Lower leg skin (tissue), 4 donors: ENCODE measurements around the gene NCAM1. TPM values are rescaled to one million over a fixed set of nuclear protein-coding genes. Genes with fewer than 3 reads are reported as not detected.
"Not testable (repeated sequence)": the region's sequence is repeated elsewhere in the genome, so short reads cannot be mapped to it uniquely, and the experiment has no call there.

Experiments used
- DNase-seq, 2 donors: peaks; one replicate each; pipeline ENCODE4 v3.0.0-alpha.2; 2019; ENCODE audit warnings: low spot score in 2 of 2
- H3K4me3 ChIP-seq: fragments of 200-600 bp; sonication (generic); 2 replicates; pipeline ENCODE4 v1.5.1; 2017; ENCODE audit warnings: mild to moderate bottlenecking, low read depth; ENCODE audit not compliant: poor library complexity, severe bottlenecking
- POLR2A ChIP-seq, 2 donors: fragments of 450-650 bp; IDR thresholded peaks; one replicate each; pipeline ENCODE4 v1.6.1; 2016 to 2017; ENCODE audit warnings: antibody characterized with exemption in 2 of 2, mild to moderate bottlenecking in 1 of 2, moderate library complexity in 1 of 2
- WGBS, 2 donors: methylation state at CpG; one replicate each; pipeline ENCODE4 v1.1.5; 2018; 5-methylcytosine and 5-hydroxymethylcytosine counted together
- intact Hi-C: fragments of 100-400 bp; cut with DNase I; formaldehyde crosslinking; loops from one replicate; pipeline ENCODE4 v1.15.0; 2023; ENCODE audit warnings: low total_unique reads
- total RNA-seq, 4 donors: library from RNA; depleted of rRNA; stranded (reverse); fragments of >200 nt; gene quantifications; one replicate each; pipeline ENCODE4 v1.1.0, GENCODE V29; 2016
- TF ChIP-seq, protein P1 (sequence below), 3 donors: fragments of 450-650 bp; IDR thresholded peaks; one replicate each; pipeline ENCODE4 v1.5.1; 2016; ENCODE audit warnings: antibody characterized with exemption in 3 of 3, mild to moderate bottlenecking in 3 of 3, moderate library complexity in 2 of 3

Gene NCAM1
- total RNA-seq: 1 to 10 TPM; 1.7 to 7.1 (median 3.8) TPM

DNA sequence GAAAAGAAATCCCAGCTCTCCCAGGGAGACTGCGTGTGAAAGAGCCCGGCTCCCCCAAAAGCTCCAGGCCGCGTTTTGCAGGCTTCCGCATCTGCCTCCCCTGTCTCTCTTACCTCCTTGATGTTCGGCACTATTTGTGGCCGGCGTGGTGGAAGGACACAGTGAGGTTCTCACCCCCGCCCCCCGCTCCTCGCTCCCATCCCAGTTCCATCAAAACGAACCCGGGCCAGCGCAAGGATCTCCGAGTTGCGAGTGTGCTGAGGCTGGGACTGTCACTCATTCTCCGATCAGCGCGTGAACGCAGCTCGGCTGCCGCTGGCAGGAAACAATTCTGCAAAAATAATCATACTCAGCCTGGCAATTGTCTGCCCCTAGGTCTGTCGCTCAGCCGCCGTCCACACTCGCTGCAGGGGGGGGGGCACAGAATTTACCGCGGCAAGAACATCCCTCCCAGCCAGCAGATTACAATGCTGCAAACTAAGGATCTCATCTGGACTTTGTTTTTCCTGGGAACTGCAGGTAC, at the start of gene NCAM1:
Gene NCAM1, plus strand, starts transcription at position 275 of the 523 bp plus-strand sequence.
- WGBS, 2 donors: 1% methylated on average over 27 to 28 of the region's 28 CpGs
- TF ChIP-seq, protein P1, sequence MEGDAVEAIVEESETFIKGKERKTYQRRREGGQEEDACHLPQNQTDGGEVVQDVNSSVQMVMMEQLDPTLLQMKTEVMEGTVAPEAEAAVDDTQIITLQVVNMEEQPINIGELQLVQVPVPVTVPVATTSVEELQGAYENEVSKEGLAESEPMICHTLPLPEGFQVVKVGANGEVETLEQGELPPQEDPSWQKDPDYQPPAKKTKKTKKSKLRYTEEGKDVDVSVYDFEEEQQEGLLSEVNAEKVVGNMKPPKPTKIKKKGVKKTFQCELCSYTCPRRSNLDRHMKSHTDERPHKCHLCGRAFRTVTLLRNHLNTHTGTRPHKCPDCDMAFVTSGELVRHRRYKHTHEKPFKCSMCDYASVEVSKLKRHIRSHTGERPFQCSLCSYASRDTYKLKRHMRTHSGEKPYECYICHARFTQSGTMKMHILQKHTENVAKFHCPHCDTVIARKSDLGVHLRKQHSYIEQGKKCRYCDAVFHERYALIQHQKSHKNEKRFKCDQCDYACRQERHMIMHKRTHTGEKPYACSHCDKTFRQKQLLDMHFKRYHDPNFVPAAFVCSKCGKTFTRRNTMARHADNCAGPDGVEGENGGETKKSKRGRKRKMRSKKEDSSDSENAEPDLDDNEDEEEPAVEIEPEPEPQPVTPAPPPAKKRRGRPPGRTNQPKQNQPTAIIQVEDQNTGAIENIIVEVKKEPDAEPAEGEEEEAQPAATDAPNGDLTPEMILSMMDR (IDR thresholded peaks at IDR 0.05): no peak
- no peak for TF ChIP-seq POLR2A (IDR thresholded peaks at IDR 0.05)
- H3K4me3 ChIP-seq: peak within 1 kb of the TSS; percentile 5
- intact Hi-C loops: no loop called here
- peak; percentile 19 to 87 for DNase-seq

DNA sequence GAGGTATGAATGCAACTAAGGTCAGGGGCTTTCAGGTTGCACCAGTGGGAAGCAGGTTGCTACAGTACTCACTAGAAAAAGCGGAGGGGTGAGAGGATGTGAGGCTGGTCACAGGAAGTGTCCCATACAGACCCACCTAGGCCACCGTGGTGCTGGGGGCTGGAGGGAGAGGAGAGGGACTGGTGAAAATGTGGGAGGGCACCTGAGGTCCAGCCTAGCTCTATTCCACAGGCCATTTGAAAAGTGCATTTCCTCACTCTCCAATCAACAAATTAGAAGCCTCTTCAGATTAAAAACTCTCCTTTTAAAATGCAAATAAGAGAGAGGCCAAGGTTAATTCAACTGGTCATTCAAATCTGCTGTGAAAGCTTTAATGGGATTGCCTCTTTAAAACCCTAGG, 38.6 kb upstream of the NCAM1 start:
- WGBS, 2 donors: 58 to 67% methylated on average over 2 of the region's 2 CpGs

DNA sequence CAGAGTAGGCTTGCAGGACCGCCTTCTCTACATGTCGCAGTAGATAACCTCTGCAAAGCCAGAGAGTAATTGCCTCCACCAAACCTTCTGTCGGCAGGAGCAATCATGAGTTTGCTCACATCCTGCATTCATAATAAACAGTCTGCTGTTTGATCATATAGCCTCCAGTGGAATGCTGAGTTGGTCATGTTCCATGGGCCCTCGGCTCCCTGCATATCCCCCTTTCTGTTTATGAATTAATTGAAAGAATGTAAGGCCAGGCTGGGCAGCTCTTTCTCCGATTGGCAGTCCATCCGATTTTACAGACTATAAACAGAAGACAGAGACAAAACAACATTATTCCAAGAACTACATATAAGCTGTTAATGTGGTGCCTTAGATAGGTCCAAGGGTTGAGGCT, 36.4 kb upstream of the NCAM1 start:
- H3K4me3 ChIP-seq, DNase-seq, intact Hi-C loops: not testable (repeated sequence)
- 71% methylated on average over 6 of the region's 6 CpGs for WGBS, 2 donors

More for the DNA sequence above, 38.6 kb upstream of the NCAM1 start:
- DNase-seq: no peak
- TF ChIP-seq, protein P1 (IDR thresholded peaks at IDR 0.05): no peak
- no peak for TF ChIP-seq POLR2A (IDR thresholded peaks at IDR 0.05)
- H3K4me3 ChIP-seq: no peak overlapping the region
- intact Hi-C loops: no loop called here

DNA sequence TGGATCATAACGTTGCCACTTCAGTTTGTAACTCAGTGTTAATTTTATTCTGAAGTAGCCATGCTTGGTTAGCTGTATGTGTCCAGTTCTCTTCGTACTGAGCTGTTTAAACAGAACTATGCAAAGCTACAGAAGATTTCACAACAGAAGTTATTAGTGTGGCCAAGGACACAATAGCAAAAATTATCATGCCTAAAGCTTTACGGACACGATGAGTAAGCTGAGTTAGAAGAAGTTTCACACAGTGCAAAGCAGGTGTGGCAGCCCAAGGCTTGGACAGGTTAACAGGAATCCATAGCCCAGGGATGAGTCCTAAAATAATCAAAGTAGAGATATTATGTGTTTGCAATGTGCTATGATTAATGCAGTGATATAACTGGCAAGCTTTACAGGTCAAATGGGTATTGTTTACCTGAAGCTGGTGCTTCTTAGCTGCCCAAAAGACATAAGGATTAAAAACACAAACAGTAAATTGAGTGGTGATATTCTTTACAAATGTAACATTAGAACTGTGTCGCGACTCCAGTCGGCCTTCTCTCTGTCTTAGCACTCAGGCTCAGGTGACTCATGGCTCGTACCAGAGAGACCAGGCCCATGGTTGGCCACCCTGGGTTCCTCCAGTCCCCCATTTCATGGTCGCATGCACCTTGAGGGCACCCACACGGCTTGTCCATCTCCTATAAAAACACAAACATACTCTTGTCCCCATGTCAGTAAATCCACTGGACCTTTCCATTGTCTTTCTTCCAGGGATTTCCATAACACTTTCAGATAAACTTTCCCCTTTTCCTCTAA, 35.5 kb upstream of the NCAM1 start:
- intact Hi-C loops: no loop called here
- H3K4me3 ChIP-seq: no peak overlapping the region
- 59 to 77% methylated on average over 10 of the region's 10 CpGs for WGBS, 2 donors
- DNase-seq: no peak
- TF ChIP-seq POLR2A (IDR thresholded peaks at IDR 0.05): no peak
- TF ChIP-seq, protein P1 (IDR thresholded peaks at IDR 0.05): no peak

DNA sequence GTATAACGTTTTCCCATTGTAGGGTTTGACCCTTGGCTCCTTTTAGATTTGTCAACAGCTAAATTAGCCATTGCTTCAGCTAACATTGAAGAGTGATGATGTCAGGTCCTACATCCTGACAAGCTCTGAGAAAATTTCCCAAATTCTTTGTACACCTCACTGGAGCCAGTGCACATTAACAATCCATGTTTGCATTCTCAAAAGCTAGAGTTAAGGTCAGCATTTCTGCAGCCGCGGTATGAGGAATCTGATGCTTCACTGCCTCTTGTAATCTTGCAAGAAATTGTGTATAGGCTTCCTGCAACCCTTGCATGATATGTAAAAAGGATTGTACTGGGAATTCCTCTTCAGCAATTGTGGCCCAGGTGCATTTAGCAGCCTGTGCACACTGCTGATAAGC, 33.1 kb upstream of the NCAM1 start:
- 75 to 78% methylated on average over 3 of the region's 3 CpGs for WGBS, 2 donors
- H3K4me3 ChIP-seq: no peak overlapping the region
- intact Hi-C loops: no loop called here
- TF ChIP-seq POLR2A (IDR thresholded peaks at IDR 0.05): no peak
- TF ChIP-seq, protein P1 (IDR thresholded peaks at IDR 0.05): no peak
- no peak for DNase-seq

DNA sequence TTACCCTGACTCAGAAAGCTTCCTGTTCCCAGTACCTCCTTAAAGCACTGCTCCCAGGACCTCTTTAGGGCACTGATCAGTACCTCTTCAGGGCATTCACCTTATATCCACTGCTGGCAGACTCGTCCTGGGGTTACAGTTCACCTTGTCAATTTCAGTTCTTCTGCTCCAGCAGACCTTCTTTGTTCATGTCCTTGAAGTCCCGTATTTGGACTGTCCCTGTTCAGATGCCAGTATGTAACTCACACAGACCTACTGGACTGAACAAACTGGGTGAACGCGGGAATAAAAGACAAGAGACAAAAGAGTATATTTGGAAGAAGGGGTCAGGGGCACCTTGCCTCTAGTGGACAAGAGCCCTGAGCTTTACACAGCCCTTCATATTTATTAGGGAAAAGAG, 31.8 kb upstream of the NCAM1 start:
- intact Hi-C loops: no loop called here
- 84% methylated on average over 4 of the region's 4 CpGs for WGBS, 2 donors
- DNase-seq: no peak
- TF ChIP-seq, protein P1 (IDR thresholded peaks at IDR 0.05): no peak
- TF ChIP-seq POLR2A (IDR thresholded peaks at IDR 0.05): no peak
- H3K4me3 ChIP-seq: no peak overlapping the region
